GOT3 (cell line): ENCODE results near the gene TWSG1.
"Not testable (repeated sequence)": the region's sequence is repeated elsewhere in the genome, so short reads cannot be mapped to it uniquely, and the experiment has no call there.

Source experiments
- DNase-seq: peaks from one replicate; lab custom pipeline; 2025; ENCODE audit warnings: mixed read lengths; lab: John Stamatoyannopoulos, UW

Gene TWSG1

GRCh38 chr18:9392726-9393125, 58.2 kb downstream of the TWSG1 start:
- DNase-seq, result no peak

- no peak for DNase-seq
These were observed 59.5 kb downstream of the TWSG1 start for GRCh38 chr18:9394046-9394445.

- no peak for DNase-seq
These were observed 65.6 kb downstream of the TWSG1 start for GRCh38 chr18:9400197-9400596.

GRCh38 chr18:9401176-9401575, 66.6 kb downstream of the TWSG1 start:
- DNase-seq, result no peak

- not testable (repeated sequence) for DNase-seq
These were observed 67.9 kb downstream of the TWSG1 start for GRCh38 chr18:9402358-9403007.

GRCh38 chr18:9403795-9404564, 69.4 kb downstream of the TWSG1 start:
- no peak for DNase-seq

GRCh38 chr18:9404565-9405060, 70.0 kb downstream of the TWSG1 start:
- DNase-seq, result no peak

- DNase-seq, result no peak
These were observed 70.6 kb downstream of the TWSG1 start for GRCh38 chr18:9405130-9405529.

- no peak for DNase-seq
These were observed 71.4 kb downstream of the TWSG1 start for GRCh38 chr18:9405977-9406376.

- no peak for DNase-seq
These were observed 75.9 kb downstream of the TWSG1 start for GRCh38 chr18:9410515-9410914.

GRCh38 chr18:9413576-9413975, 79.0 kb downstream of the TWSG1 start:
- no peak for DNase-seq

- no peak for DNase-seq
These were observed 82.0 kb downstream of the TWSG1 start for GRCh38 chr18:9416563-9417072.

- DNase-seq, result no peak
These were observed 82.7 kb downstream of the TWSG1 start for GRCh38 chr18:9417073-9417851.

- no peak for DNase-seq
These were observed 83.6 kb downstream of the TWSG1 start for GRCh38 chr18:9418047-9418690.

GRCh38 chr18:9419956-9420631, 85.5 kb downstream of the TWSG1 start:
- DNase-seq, result no peak

- no peak for DNase-seq
These were observed 86.7 kb downstream of the TWSG1 start for GRCh38 chr18:9421096-9421900.

GRCh38 chr18:9421901-9422327, 87.3 kb downstream of the TWSG1 start:
- no peak for DNase-seq

GRCh38 chr18:9422816-9423519, 88.4 kb downstream of the TWSG1 start:
- DNase-seq, result no peak

GRCh38 chr18:9423648-9424047, 89.1 kb downstream of the TWSG1 start:
- DNase-seq, result not testable (repeated sequence)

GRCh38 chr18:9424235-9424634, 89.7 kb downstream of the TWSG1 start:
- DNase-seq, result not testable (repeated sequence)
